ENCODE results near the gene ARHGEF6.

Gene ARHGEF6

DNA sequence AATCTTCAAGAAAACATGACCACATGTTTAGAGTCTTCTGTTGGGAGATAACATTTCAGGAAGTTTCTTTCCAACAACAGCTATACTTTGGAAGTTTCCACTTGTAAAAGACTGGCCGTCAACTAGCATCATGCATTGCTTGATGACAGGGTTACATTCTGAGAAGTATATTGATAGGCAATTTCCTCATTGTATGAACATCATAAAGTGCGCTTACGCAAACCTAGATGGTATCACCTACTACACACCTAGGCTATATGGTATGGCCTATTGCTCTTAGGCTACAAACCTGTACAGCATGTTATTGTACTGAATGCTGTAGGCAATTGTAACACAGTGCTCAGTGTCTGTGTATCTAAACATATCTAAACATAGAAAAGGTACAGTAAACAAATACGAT, 158.2 kb downstream of the ARHGEF6 start:
- TF ChIP-seq FOXP2 (optimal IDR thresholded peaks at IDR 0.05; ENCODE audit: borderline replicate concordance, extremely low read depth, extremely low read length, insufficient read depth) = no peak
- no peak for TF ChIP-seq SIN3A (IDR thresholded peaks at IDR 0.05; ENCODE audit: borderline replicate concordance, insufficient read depth, low read length)
- no peak for TF ChIP-seq TAF1 (IDR thresholded peaks at IDR 0.05; ENCODE audit: borderline replicate concordance, insufficient read depth, low read length)
- TF ChIP-seq, protein P1, sequence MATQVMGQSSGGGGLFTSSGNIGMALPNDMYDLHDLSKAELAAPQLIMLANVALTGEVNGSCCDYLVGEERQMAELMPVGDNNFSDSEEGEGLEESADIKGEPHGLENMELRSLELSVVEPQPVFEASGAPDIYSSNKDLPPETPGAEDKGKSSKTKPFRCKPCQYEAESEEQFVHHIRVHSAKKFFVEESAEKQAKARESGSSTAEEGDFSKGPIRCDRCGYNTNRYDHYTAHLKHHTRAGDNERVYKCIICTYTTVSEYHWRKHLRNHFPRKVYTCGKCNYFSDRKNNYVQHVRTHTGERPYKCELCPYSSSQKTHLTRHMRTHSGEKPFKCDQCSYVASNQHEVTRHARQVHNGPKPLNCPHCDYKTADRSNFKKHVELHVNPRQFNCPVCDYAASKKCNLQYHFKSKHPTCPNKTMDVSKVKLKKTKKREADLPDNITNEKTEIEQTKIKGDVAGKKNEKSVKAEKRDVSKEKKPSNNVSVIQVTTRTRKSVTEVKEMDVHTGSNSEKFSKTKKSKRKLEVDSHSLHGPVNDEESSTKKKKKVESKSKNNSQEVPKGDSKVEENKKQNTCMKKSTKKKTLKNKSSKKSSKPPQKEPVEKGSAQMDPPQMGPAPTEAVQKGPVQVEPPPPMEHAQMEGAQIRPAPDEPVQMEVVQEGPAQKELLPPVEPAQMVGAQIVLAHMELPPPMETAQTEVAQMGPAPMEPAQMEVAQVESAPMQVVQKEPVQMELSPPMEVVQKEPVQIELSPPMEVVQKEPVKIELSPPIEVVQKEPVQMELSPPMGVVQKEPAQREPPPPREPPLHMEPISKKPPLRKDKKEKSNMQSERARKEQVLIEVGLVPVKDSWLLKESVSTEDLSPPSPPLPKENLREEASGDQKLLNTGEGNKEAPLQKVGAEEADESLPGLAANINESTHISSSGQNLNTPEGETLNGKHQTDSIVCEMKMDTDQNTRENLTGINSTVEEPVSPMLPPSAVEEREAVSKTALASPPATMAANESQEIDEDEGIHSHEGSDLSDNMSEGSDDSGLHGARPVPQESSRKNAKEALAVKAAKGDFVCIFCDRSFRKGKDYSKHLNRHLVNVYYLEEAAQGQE (IDR thresholded peaks at IDR 0.05; ENCODE audit: insufficient read depth in 1 of 2, low read depth in 2 of 2, low read length in 2 of 2) = no peak
- no peak for TF ChIP-seq POLR2AphosphoS5 (IDR thresholded peaks at IDR 0.05; ENCODE audit: low read depth, low read length)

DNA sequence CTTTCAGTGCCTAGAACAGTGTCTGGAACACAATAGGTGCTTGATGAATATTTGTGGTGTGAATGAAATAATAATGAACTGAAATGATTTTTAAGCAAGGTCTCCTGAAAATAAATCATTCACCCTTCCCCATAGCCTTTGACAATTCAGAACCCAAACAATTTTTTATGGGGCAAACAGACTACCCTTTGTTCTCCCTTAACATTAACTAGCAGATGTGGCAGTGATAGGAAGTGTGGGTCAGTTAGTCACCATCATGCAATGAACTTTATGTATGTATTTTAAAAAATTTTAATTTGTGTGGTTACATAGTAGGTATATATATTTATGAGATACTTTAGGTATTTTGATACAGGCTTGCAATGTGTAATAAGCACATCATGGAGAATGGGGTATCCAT, 160.0 kb downstream of the ARHGEF6 start:
- TF ChIP-seq SIN3A (IDR thresholded peaks at IDR 0.05; ENCODE audit: borderline replicate concordance, insufficient read depth, low read length) (no peak), POLR2AphosphoS5 (IDR thresholded peaks at IDR 0.05; ENCODE audit: low read depth, low read length) (no peak), FOXP2 (optimal IDR thresholded peaks at IDR 0.05; ENCODE audit: borderline replicate concordance, extremely low read depth, extremely low read length, insufficient read depth) (no peak), TAF1 (IDR thresholded peaks at IDR 0.05; ENCODE audit: borderline replicate concordance, insufficient read depth, low read length) (no peak)
- TF ChIP-seq, protein P1 (IDR thresholded peaks at IDR 0.05; ENCODE audit: insufficient read depth in 1 of 2, low read depth in 2 of 2, low read length in 2 of 2) = no peak

DNA sequence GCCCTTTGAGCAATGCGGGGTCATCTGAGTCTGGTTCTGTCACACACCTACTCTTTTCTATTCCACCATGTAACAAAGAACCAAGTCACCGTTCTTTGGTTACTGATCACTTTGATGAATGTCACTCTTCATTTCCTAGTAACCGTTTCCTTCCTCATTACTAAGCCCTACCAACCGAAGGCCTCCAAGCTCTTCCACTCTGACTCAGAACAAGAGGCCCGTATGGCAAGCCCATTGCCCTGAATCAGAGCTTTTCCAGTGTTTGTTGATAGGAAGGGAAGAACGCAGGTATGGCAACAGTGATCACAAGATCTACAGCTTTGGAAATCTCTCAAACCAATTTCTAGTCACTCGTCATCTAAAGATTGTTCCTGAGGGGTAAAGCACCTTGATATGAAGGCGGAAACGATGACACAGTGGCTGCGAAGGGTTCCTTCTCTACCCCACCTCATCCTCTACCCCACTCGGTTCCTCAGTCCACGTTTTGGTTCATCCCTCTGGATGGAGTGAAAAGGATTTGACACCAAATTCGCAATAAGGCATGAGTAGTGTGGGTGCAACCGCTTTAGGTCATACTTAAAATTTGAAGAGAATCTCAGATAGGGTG, 160.7 kb downstream of the ARHGEF6 start:
- TF ChIP-seq TAF1 (IDR thresholded peaks at IDR 0.05; ENCODE audit: borderline replicate concordance, insufficient read depth, low read length) (no peak), SIN3A (IDR thresholded peaks at IDR 0.05; ENCODE audit: borderline replicate concordance, insufficient read depth, low read length) (no peak), FOXP2 (optimal IDR thresholded peaks at IDR 0.05; ENCODE audit: borderline replicate concordance, extremely low read depth, extremely low read length, insufficient read depth) (no peak), POLR2AphosphoS5 (IDR thresholded peaks at IDR 0.05; ENCODE audit: low read depth, low read length) (no peak)
- TF ChIP-seq, protein P1 (IDR thresholded peaks at IDR 0.05; ENCODE audit: insufficient read depth in 1 of 2, low read depth in 2 of 2, low read length in 2 of 2) = no peak

DNA sequence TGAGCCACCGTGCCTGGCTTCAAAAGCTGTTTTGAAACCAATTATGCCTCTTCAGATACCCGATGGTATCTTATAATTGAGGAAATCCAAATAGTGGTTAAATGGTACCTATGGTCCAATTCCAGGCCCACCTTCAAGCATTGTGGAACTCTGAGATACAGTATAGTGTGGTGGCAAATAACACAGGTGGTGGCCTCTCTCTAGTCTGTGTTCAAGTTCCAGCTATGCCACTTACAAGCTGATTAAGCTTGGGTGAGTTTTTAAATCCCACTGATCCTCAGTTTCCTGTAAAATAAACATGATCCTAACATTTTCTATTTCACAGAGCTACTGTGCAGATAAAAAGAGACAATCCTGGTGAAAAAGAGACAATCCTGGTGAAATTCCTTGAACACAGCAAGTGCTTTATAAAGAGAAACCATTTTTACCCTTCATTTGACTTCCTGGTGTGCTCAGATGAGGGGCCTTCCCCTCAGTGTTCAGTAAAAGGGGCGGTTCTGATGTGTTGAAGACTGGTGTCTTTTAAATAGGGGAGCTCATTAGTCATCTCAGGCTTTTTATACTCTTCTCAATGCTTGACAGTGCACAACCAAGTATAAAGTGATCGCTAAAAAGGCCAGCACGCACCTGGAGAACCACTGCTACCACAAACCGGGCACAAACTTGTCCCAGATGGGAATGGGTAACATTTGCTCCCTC, 163.6 kb downstream of the ARHGEF6 start:
- TF ChIP-seq, protein P1 (IDR thresholded peaks at IDR 0.05; ENCODE audit: insufficient read depth in 1 of 2, low read depth in 2 of 2, low read length in 2 of 2) = no peak
- no peak for TF ChIP-seq TAF1 (IDR thresholded peaks at IDR 0.05; ENCODE audit: borderline replicate concordance, insufficient read depth, low read length)
- no peak for TF ChIP-seq FOXP2 (optimal IDR thresholded peaks at IDR 0.05; ENCODE audit: borderline replicate concordance, extremely low read depth, extremely low read length, insufficient read depth)
- TF ChIP-seq POLR2AphosphoS5 (IDR thresholded peaks at IDR 0.05; ENCODE audit: low read depth, low read length) = no peak
- TF ChIP-seq SIN3A (IDR thresholded peaks at IDR 0.05; ENCODE audit: borderline replicate concordance, insufficient read depth, low read length) = no peak
